Stimulated activated CD8-positive, alpha-beta memory T cell treated with anti-CD3 and anti-CD28 coated beads, Interleukin-2, amount 100 ng/mL, for 1 hour (primary cell): ENCODE results near the gene CCT2.

Experiments used
- DNase-seq, 2 donors: peaks; one replicate each; pipeline ENCODE4 v3.0.0-alpha.2; 2020; ENCODE audit warnings: low read depth in 2 of 2

Gene CCT2

DNA sequence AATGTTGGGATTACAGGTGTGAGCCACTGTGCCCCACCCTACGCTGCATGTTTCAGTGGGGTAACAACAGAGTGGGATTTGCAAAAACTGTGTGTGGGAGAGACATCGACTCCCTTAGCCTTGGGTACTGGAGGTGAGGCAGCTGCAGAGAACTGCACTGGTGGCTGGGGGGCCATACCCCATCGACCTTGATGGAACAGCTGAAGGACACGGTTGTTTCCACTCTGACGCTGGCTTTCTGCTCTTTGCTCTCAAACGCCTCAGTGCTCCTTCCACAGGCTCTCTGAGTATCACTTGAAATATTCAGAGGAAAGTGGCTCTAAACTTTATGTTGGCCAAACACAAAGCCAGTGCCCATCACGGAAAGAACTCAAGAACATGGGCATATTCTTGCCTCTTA lies 56.3 kb downstream of the CCT2 start:
- no peak for DNase-seq

GRCh38 chr12:69642531-69642930 lies 57.3 kb downstream of the CCT2 start:
- no peak for DNase-seq

GRCh38 chr12:69644511-69644910 lies 59.3 kb downstream of the CCT2 start:
- DNase-seq = no peak

DNA sequence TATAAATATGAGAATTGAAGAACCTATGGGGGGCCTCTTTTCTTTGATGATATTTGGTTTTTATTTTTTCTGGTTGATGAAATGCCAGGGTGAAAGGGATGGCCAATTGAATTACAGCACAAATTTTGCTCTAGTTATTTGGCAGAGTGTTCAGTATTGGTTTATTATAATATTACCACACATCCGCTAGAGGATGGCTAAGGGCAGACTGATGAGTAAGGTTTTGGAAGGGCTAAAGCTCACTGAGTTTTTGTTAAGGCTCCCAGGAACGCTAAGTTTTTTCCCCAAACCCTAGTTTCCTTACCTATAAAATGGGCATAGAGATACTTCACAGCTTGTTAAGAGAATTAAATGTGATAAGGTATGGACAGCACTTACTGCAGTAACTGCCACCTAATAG lies 59.8 kb downstream of the CCT2 start:
- no peak for DNase-seq

DNA sequence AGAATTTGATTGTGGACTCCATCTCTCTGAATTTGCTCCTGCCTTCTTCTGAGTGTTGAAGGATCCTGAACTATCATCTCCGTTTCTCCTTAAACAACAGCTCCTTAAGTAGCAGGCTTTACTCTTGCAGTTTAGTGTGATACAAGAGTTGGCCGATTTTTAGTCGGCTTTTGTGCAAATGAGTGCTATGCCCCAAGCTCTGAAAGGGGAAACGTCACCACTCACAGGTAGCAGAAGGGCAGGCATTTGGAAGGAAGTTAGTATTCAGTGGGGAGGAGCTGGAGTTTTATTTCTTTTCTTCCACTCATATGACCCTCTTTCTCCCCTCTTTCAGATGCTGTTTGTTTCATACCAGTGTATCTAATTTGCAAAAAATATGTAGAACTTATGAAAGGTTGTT lies 61.9 kb downstream of the CCT2 start:
- DNase-seq = no peak

DNA sequence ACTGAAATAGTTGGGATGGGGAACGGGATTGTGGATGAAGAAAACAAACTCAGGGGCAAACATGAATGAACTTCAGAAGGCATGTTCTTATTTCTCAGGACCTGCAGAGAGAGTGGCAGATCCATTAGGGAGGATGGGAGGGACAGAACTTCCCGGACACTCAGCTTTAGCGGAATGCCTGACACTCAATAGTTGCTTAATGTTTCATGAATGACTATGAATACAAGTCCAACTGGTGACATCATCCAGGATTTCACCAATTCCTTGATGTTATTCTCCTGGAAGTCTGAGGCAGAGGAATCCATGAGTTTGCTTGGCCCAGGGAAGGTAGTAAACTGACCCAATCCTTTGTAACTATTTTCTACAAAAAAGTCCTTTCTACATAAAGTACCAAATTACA lies 63.2 kb downstream of the CCT2 start:
- no peak for DNase-seq

- DNase-seq = no peak
Measured at GRCh38 chr12:69649529-69649928, 64.3 kb downstream of the CCT2 start.
